Measurements from ENCODE around the gene LRCH2.

- TF ChIP-seq CTCF (IDR thresholded peaks at IDR 0.05): no peak
- TF ChIP-seq POLR2AphosphoS5 (IDR thresholded peaks at IDR 0.05): no peak
- TF ChIP-seq EP300 (IDR thresholded peaks at IDR 0.05): no peak
Observed at GRCh38 chrX:115237056-115237455, 3.2 kb upstream of the LRCH2 start.

Measured in suprapubic skin (tissue), 4 donors.